22Rv1 (cell line): ENCODE results near the gene DCTN2.
A peak's percentile ranks its signal among the peaks of the same experiment; 100 is the strongest.

ENCODE experiments used
- H3K27ac ChIP-seq: fragments of 450-650 bp; 2 replicates; pipeline ENCODE4 v1.5.1; 2017
- CTCF ChIP-seq: fragments of 450-650 bp; IDR thresholded peaks from 2 replicates; pipeline ENCODE4 v1.5.1; 2017; ENCODE audit warnings: mild to moderate bottlenecking
- ZFX ChIP-seq: fragments of 450-650 bp; IDR thresholded peaks from 2 replicates; pipeline ENCODE4 v1.6.1; 2017; ENCODE audit warnings: antibody characterized with exemption, borderline replicate concordance

DCTN2 gene

GRCh38 chr12:57515934-57516541 is 31.0 kb downstream of the DCTN2 start:
- no peak for TF ChIP-seq CTCF
- TF ChIP-seq ZFX = no peak
- peak overlapping the region; percentile 100 for H3K27ac ChIP-seq

- H3K27ac ChIP-seq = peak overlapping the region; percentile 100
- no peak for TF ChIP-seq CTCF
- TF ChIP-seq ZFX = no peak
Observed at GRCh38 chr12:57515408-57515933, 31.5 kb downstream of the DCTN2 start.

- peak overlapping the region; percentile 100 for H3K27ac ChIP-seq
- no peak for TF ChIP-seq CTCF
- no peak for TF ChIP-seq ZFX
Observed at GRCh38 chr12:57514720-57515407, 32.1 kb downstream of the DCTN2 start.

- H3K27ac ChIP-seq = peak overlapping the region; percentile 100
Observed at GRCh38 chr12:57514246-57514645, 32.7 kb downstream of the DCTN2 start.

GRCh38 chr12:57513677-57514076 is 33.3 kb downstream of the DCTN2 start:
- peak overlapping the region; percentile 100 for H3K27ac ChIP-seq

- no peak for TF ChIP-seq CTCF
- peak overlapping the region; percentile 100 for H3K27ac ChIP-seq
Observed at GRCh38 chr12:57513266-57513665, 33.7 kb downstream of the DCTN2 start.

DNA sequence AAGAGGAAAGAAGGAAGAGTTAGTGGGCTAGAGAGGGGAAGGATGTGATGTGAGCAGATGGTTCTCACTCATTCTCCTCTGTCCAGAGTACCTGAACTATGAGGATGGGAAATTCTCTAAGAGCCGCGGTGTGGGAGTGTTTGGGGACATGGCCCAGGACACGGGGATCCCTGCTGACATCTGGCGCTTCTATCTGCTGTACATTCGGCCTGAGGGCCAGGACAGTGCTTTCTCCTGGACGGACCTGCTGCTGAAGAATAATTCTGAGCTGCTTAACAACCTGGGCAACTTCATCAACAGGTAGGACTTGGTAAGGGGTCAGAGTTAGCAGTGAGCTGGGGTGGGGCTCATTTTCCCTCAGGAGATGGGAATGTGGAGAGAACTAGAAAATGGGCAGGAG is 34.3 kb downstream of the DCTN2 start:
- TF ChIP-seq CTCF (no peak), ZFX (no peak)
- H3K27ac ChIP-seq = peak overlapping the region; percentile 100; the same call in 1 of the 2 replicates

GRCh38 chr12:57511588-57512325 is 35.2 kb downstream of the DCTN2 start:
- H3K27ac ChIP-seq = peak overlapping the region; percentile 100; the same call in 1 of the 2 replicates
- TF ChIP-seq CTCF (no peak), ZFX (no peak)
